ENCODE measurements around the gene CRYBG3. TPM values are rescaled to one million over a fixed set of nuclear protein-coding genes. Genes with fewer than 3 reads are reported as not detected.

The CRYBG3 gene
- total and polyA plus RNA-seq, 9 donors: 5.8 to 16.1 (median 13.0) TPM

DNA sequence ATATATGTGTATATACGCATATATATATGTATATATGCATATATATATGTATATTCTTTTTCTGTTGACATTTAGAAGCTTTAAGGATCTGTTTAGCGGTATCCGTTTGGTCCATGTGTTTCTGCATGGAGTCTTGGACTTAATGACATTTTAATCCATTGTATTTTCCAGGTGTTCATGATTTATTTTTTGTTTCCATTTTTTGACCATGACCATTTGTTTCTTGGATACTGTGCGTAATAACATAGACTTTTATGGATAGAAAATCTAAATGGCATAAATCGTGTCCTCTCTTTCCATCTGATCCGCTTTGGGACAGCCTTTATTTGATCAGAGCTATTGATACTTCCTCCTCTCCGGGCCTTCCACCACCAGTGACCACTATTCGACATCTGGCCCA, 19.5 kb downstream of the CRYBG3 start:
- Histone ChIP-seq H3K27ac (no peak overlapping the region), H3K4me3 (no peak overlapping the region), H3K27me3 (no peaks in the 10 kb centered on the region), H3K9me3 (no peaks in the 10 kb centered on the region), H3K36me3 (no peaks in the 10 kb centered on the region), H3K4me1 (ENCODE audit: insufficient read depth) (peaks cover 3% of the 10 kb centered on the region)
- no peak for DNase-seq
- 93 to 96% (median 94%) methylated on average over 8 of the region's 8 CpGs for WGBS, 3 donors
- TF ChIP-seq EP300 (IDR thresholded peaks at IDR 0.05) (no peak), POLR2A (IDR thresholded peaks at IDR 0.05) (no peak)
- TF ChIP-seq, protein P1, sequence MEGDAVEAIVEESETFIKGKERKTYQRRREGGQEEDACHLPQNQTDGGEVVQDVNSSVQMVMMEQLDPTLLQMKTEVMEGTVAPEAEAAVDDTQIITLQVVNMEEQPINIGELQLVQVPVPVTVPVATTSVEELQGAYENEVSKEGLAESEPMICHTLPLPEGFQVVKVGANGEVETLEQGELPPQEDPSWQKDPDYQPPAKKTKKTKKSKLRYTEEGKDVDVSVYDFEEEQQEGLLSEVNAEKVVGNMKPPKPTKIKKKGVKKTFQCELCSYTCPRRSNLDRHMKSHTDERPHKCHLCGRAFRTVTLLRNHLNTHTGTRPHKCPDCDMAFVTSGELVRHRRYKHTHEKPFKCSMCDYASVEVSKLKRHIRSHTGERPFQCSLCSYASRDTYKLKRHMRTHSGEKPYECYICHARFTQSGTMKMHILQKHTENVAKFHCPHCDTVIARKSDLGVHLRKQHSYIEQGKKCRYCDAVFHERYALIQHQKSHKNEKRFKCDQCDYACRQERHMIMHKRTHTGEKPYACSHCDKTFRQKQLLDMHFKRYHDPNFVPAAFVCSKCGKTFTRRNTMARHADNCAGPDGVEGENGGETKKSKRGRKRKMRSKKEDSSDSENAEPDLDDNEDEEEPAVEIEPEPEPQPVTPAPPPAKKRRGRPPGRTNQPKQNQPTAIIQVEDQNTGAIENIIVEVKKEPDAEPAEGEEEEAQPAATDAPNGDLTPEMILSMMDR (IDR thresholded peaks at IDR 0.05): no peak
- intact Hi-C loops (cut with DNase I): no loop called here

DNA sequence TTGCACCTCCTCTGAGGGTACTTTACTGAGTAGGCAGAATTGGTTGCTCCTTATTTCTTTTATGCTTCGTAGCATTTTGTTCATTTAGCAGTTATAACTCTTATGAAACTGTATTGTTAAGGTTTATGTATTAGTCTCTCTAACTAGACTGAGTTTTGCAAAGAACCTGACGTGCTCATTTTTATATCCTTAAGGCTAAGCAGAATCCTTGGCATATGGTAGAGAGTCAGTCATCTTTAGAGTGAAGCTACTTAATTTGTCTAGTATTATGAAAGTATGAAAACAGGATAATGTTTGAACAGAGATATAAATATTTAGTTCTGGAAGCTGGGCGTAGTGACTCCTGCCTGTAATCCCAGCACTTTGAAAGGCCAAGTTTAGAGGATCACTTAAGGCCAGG, 20.1 kb downstream of the CRYBG3 start:
- Histone ChIP-seq H3K36me3 (no peaks in the 10 kb centered on the region), H3K4me3 (no peak overlapping the region), H3K27ac (no peak overlapping the region), H3K27me3 (no peaks in the 10 kb centered on the region), H3K4me1 (ENCODE audit: insufficient read depth) (peaks cover 3% of the 10 kb centered on the region), H3K9me3 (no peaks in the 10 kb centered on the region)
- DNase-seq: no peak
- intact Hi-C loops (cut with DNase I): no loop called here
- TF ChIP-seq, protein P1 (IDR thresholded peaks at IDR 0.05): no peak
- TF ChIP-seq POLR2A (IDR thresholded peaks at IDR 0.05) (no peak), EP300 (IDR thresholded peaks at IDR 0.05) (no peak)
- 91% methylated on average over 3 of the region's 3 CpGs for WGBS, 3 donors

DNA sequence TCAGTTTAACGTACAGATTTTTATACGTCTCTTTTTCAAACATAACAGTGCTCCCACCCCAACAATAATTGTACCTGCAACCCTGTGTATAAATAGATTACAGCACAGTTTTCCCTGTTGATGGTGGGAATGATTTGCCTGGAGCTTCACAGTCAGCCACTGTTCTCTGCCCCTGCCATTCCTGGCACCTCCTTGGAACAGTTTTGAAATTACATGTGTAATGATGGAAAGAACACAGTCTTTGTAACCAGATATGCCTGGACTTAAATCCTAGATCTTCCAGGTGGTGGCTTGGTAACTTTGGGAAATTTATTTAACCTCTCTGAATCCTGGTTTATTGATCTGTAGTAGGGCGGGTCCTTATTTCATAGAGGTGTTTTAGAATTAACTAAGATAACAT, 27.0 kb downstream of the CRYBG3 start:
- DNase-seq: no peak
- TF ChIP-seq, protein P1 (IDR thresholded peaks at IDR 0.05): no peak
- TF ChIP-seq EP300 (IDR thresholded peaks at IDR 0.05) (no peak), POLR2A (IDR thresholded peaks at IDR 0.05) (no peak)
- peaks cover 1% of the 10 kb centered on the region for H3K4me1 ChIP-seq (ENCODE audit: insufficient read depth)
- H3K9me3 ChIP-seq: no peaks in the 10 kb centered on the region
- H3K27ac ChIP-seq: no peak overlapping the region
- no peak overlapping the region for H3K4me3 ChIP-seq
- H3K27me3 ChIP-seq: no peaks in the 10 kb centered on the region
- intact Hi-C loops (cut with DNase I): no loop called here
- H3K36me3 ChIP-seq: no peaks in the 10 kb centered on the region
- WGBS, 3 donors: 93 to 95% (median 95%) methylated on average over 3 of the region's 3 CpGs

DNA sequence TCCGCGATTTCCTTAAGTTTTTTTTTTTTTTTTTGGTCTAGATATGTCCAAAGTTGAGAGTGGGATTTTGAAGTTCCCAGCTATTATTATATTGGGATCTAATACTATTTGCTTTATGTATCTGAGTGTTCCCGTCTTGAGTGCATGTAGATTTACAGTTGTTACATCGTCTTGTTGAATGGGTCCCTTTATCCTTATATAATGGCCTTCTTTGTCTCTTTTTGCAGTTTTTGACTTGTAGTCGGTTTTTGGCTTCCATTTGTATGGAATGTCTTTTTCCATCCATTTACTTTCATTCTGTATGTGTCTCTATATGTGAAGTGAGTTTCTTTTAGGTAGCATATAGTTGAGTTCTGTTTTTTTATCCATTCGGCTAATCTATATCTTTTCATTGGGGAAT, 35.6 kb downstream of the CRYBG3 start:
- WGBS, 3 donors: 96 to 97% (median 97%) methylated on average over 6 of the region's 6 CpGs
- Histone ChIP-seq H3K9me3 (no peaks in the 10 kb centered on the region), H3K4me1 (ENCODE audit: insufficient read depth) (no peaks in the 10 kb centered on the region), H3K27me3 (no peaks in the 10 kb centered on the region), H3K36me3 (no peaks in the 10 kb centered on the region), H3K27ac (no peak overlapping the region), H3K4me3 (no peak overlapping the region)
- TF ChIP-seq POLR2A (IDR thresholded peaks at IDR 0.05): no peak
- TF ChIP-seq EP300 (IDR thresholded peaks at IDR 0.05): no peak
- TF ChIP-seq, protein P1 (IDR thresholded peaks at IDR 0.05): no peak
- intact Hi-C loops (cut with DNase I): no loop called here
- no peak for DNase-seq

DNA sequence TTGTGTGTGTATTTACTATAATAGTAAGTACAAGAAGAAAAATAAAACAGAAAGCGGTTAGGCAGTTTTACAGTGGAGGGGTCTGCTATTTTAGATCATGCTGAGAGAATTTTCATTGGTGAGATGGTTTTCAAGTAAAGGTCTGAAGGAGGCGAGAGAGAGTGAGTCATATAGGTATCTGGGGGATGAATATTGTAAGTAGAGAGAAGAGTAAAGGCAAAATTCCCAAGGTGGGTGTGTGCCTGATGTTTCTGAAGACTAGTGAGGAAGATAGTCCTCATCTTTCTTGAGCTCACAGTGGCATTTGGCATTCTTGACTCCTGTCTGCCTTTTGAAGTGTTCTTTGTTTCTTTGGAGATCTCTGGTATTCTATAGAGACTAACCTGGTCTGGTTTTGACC, 38.6 kb downstream of the CRYBG3 start:
- intact Hi-C loops (cut with DNase I): no loop called here
- no peak for DNase-seq
- Histone ChIP-seq H3K36me3 (no peaks in the 10 kb centered on the region), H3K9me3 (no peaks in the 10 kb centered on the region), H3K27me3 (no peaks in the 10 kb centered on the region), H3K4me1 (ENCODE audit: insufficient read depth) (no peaks in the 10 kb centered on the region), H3K27ac (no peak overlapping the region), H3K4me3 (no peak overlapping the region)
- 96 to 98% (median 96%) methylated on average over 2 of the region's 2 CpGs for WGBS, 3 donors
- TF ChIP-seq POLR2A (IDR thresholded peaks at IDR 0.05) (no peak), EP300 (IDR thresholded peaks at IDR 0.05) (no peak)
- TF ChIP-seq, protein P1 (IDR thresholded peaks at IDR 0.05): no peak

Measured in ovary (tissue), 9 donors.